AG10803 (cell line): ENCODE measurements around the gene SLC44A1.

ENCODE experiments used
- DNase-seq: peaks from one replicate; pipeline ENCODE4 v3.0.0; 2010; ENCODE audit warnings: low read depth
- H3K4me3 ChIP-seq: 2 replicates; pipeline ENCODE4 v1.5.1; 2011; ENCODE audit warnings: mild to moderate bottlenecking, low read length, control low read depth
- TF ChIP-seq, protein P1 (sequence below): conservative IDR thresholded peaks from 2 replicates; pipeline ENCODE4 v1.5.1; 2011; ENCODE audit warnings: mild to moderate bottlenecking, low read length, control low read depth, inconsistent platforms

SLC44A1 gene

DNA sequence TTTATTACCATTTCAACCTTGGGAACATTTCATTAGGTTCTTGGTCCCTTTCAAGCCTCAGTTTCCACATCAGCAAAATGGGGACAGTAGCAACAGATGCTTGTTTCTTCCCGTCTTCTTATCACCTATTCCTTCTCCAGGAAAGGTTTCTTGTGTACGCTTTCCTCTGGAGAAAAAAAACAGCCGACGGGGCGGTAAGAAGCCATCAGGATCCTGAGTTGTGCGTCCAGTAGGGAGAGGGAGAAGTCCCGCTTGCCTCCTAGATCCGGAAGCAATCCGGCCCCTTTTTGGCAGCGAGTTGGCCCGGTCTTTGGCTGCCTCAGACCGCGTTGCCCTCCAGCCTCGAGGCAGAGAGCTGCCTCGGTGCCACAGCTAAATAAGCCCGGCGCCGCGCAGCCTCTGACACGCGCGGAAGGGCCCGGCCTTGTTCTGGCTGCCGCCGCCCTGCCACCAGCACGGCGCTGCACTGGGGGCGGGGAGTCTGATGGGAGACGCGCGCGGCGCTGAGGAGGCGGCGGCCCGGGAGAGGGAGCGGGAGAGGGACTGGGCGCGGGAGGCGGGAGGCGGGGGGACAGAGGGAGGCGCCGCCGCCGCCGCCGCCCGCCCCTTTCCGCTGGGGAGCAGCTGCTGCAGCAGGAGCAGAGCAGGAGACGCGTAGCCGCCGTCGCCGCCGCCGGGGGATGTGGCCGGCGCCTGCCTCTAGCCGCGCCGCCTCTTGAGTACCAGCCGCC, at the start of gene SLC44A1:
Gene SLC44A1 (plus strand): TSS at position 649 of the 731 bp plus-strand sequence. CDS start 218 bp downstream, outside the sequence.
- TF ChIP-seq, protein P1, sequence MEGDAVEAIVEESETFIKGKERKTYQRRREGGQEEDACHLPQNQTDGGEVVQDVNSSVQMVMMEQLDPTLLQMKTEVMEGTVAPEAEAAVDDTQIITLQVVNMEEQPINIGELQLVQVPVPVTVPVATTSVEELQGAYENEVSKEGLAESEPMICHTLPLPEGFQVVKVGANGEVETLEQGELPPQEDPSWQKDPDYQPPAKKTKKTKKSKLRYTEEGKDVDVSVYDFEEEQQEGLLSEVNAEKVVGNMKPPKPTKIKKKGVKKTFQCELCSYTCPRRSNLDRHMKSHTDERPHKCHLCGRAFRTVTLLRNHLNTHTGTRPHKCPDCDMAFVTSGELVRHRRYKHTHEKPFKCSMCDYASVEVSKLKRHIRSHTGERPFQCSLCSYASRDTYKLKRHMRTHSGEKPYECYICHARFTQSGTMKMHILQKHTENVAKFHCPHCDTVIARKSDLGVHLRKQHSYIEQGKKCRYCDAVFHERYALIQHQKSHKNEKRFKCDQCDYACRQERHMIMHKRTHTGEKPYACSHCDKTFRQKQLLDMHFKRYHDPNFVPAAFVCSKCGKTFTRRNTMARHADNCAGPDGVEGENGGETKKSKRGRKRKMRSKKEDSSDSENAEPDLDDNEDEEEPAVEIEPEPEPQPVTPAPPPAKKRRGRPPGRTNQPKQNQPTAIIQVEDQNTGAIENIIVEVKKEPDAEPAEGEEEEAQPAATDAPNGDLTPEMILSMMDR = no peak
- peak within 1 kb of the TSS; percentile 77 for H3K4me3 ChIP-seq
- peak; percentile 96 for DNase-seq

DNA sequence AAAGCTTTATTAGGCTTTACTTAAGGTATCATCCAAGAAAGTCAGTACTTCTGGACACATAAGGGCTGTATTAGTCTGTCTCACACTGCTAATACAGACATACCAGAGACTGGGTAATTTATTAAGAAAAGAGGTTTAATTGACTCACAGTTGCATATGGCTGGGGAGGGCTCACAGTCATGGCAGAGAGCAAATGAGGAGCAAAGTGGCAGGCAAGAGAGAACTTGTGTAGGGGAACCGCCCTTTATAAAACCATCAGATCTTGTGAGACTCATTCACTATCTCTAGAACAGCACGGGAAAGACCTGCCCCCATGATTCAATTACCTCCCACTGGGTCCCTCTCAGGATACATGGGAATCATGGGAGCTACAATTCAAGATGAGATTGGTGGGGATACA, 49.2 kb upstream of the SLC44A1 start:
- TF ChIP-seq, protein P1 = no peak
- H3K4me3 ChIP-seq = no peak overlapping the region
- DNase-seq = no peak

DNA sequence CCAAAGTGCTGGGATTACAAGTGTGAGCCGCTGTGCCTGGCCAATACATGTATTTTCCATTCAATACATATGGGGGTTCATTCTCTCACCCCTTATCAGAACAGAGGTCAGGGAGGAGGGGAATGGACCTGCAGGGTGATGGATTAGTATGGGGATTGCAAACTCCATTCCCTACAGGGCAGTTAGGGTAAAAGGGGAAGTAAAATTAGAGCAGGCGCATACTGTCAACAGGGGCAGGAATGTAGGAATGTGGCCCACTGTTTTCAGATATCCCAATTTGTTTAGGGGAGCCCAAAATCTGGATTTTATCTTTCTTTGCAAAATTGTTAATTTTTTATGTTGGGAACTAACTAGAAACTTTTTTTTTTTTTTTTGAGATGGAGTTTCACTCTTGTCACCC, 46.4 kb upstream of the SLC44A1 start:
- no peak for DNase-seq

DNA sequence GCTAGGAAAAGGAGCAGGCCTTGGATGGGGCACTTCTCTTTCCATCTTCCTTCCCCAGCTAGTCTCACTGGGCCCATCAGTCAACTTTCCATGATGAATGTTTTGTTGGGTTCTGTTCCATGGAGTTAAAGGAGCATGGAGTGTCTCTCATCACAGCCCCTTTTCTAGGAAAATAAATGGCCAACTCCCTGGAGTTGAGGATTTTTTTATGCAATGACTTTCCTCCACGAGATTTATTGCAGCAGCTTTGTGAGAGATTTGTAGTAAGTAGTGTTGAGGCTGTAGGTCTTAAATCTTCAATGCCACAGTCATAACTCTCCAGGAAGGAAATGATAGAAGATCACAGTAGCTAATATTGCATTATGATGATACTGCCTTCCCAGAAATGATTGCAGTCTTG, 45.6 kb upstream of the SLC44A1 start:
- no peak overlapping the region for H3K4me3 ChIP-seq
- TF ChIP-seq, protein P1 = no peak
- DNase-seq = peak; percentile 9

More for the DNA sequence above, 46.4 kb upstream of the SLC44A1 start:
- TF ChIP-seq, protein P1 = no peak
- no peak overlapping the region for H3K4me3 ChIP-seq

DNA sequence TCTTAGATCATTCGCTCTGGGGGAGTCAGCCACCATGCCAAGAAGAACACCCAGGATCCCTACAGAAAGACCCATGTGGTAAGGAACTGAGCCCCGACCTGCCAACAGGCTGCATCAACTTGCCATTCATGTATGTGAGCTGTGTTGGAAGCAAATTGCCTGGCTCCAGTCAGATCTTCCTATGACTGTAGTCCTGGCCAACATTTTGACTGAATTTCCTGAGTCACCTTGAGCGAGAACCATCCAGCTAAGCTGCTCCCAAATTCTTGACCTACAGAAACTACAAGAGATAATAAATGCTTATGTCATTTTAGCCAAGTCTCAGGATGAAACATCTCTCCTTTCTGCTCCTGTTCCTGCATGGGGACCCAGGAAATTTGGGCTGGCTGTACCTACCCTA, 40.0 kb upstream of the SLC44A1 start:
- no peak overlapping the region for H3K4me3 ChIP-seq
- peak; percentile 16 for DNase-seq
- TF ChIP-seq, protein P1 = no peak

DNA sequence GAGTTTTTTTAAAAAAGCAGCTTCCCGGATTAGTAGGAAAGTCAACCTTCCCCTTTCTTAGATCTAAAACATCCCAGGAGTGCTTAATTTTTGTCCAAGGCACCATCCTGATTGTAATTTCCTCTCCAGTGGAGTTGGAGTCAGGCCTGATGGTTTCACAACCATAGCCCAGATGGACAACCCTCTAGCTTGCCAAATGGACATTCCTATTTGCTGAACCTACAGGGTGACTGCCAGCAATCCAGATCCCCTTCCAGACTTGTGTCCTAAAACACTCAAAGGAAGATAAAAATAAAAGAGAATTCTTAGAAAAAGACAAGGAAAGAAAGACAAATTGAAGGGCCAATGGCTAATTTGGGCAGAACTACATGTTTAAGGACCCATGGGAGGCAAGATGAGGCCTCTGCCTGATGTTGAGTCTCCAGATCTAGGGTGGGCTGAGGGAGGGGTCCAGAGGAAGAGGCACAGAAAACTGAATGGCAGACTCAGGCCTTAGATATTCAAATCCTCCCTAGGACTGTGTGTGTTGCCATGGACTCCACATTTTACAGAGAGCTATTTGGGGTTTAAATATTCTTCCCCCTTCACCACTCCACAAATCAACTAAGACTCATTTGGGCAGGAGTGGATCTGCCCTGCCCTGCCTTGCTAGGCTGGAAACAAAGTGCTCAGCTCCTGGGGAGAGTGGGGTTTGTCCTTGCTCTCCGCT, 38.5 kb upstream of the SLC44A1 start:
- peak overlapping the region; percentile 11; the same call in 1 of the 2 replicates for H3K4me3 ChIP-seq
- peak; percentile 97 for DNase-seq
- TF ChIP-seq, protein P1 = no peak

DNA sequence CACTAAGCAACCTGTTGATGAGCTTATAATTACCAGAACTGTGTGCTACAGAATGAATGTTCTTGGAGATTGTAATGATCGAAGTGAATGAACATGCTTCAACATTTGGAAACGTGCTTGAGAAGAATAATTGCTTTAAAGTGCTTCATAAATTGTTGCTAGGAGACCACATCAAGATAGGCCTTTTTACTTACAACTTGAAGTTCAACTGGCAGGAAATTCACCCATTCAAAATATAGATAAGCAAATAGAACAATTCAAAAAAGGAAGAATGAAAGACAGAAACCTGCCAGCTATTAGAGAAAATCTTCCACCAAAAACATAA, 38.0 kb upstream of the SLC44A1 start:
- DNase-seq = no peak
- TF ChIP-seq, protein P1 = no peak
- peak overlapping the region; percentile 11; the same call in 1 of the 2 replicates for H3K4me3 ChIP-seq
